A549 (cell line): ENCODE measurements around the gene RAB17. TPM values are rescaled to one million over a fixed set of nuclear protein-coding genes. Genes with fewer than 3 reads are reported as not detected.

Experiments
- ATAC-seq, 2 experiments: fragments of 200-7000 bp in 1 of 2; fragments of >200 bp in 1 of 2; cut with Nextera tagmentation in 1 of 2; cut with Tn5 transposase in 1 of 2; 3 replicates each; pipeline versions ENCODE4 v1.8.0 to v1.9.1; 2018 to 2020; ENCODE audit warnings: mild to moderate bottlenecking in 1 of 2, moderate library complexity in 1 of 2
- CTCF ChIA-PET: fragments of 300-600 bp; sonication (Branson Sonifier 250); formaldehyde crosslinking; extraction: SDS; loops from one replicate; lab custom pipeline; 2021; ENCODE audit warnings: antibody characterized with exemption, inconsistent platforms; lab: Yijun Ruan, JAX
- POLR2A ChIA-PET: fragments of 350-600 bp; formaldehyde crosslinking; extraction: SDS; loops from one replicate; lab custom pipeline; 2021; ENCODE audit warnings: antibody characterized with exemption, inconsistent platforms; lab: Yijun Ruan, JAX
- DNase-seq, 2 experiments: peaks; one replicate each; pipeline versions ENCODE4 v3.0.0 to v3.0.0-alpha.2; 2011 to 2016; ENCODE audit warnings: low read depth in 1 of 2, low spot score in 1 of 2
- FAIRE-seq: peaks from 2 replicates; lab custom pipeline; 2011; peaks lifted over from hg19 to GRCh38; lab: Jason Lieb, UNC
- H3K27ac ChIP-seq, 2 experiments: fragments of >200 bp; sonication (Bioruptor Twin); formaldehyde crosslinking; 3 replicates each; pipeline ENCODE4 v1.5.1; 2016 to 2017
- H3K4me1 ChIP-seq: fragments of >200 bp; sonication (Bioruptor Twin); formaldehyde crosslinking; 3 replicates; pipeline ENCODE4 v1.6.1; 2016
- H3K4me2 ChIP-seq: fragments of >200 bp; sonication (Bioruptor Twin); formaldehyde crosslinking; 3 replicates; pipeline ENCODE4 v1.6.1; 2016
- H3K4me3 ChIP-seq: fragments of >200 bp; sonication (Bioruptor Twin); formaldehyde crosslinking; 3 replicates; pipeline ENCODE4 v1.5.1; 2016
- H3K9me3 ChIP-seq: fragments of >200 bp; sonication (Bioruptor Twin); formaldehyde crosslinking; 3 replicates; pipeline ENCODE4 v1.6.1; 2016
- BHLHE40 ChIP-seq: IDR thresholded peaks from 2 replicates; pipeline ENCODE4 v1.6.1; 2012; ENCODE audit warnings: low read depth, low read length, inconsistent platforms
- EHMT2 ChIP-seq: fragments of 200-600 bp; sonication (generic); IDR thresholded peaks from 2 replicates; pipeline ENCODE4 v1.6.1; 2016; ENCODE audit warnings: antibody characterized with exemption, low read depth, mild to moderate bottlenecking, moderate library complexity
- HDAC2 ChIP-seq: fragments of 200-600 bp; sonication (generic); IDR thresholded peaks from 2 replicates; pipeline ENCODE4 v1.6.1; 2016
- JUNB ChIP-seq: fragments of >200 bp; sonication (Bioruptor Twin); formaldehyde crosslinking; IDR thresholded peaks from 2 replicates; pipeline ENCODE4 v1.6.1; 2016
- MYC ChIP-seq: IDR thresholded peaks from 2 replicates; pipeline ENCODE4 v1.6.1; 2012; ENCODE audit warnings: mild to moderate bottlenecking, inconsistent platforms, low read length, improper control_type of control experiment, borderline replicate concordance
- REST ChIP-seq: fragments of 200-600 bp; sonication (generic); IDR thresholded peaks from 2 replicates; pipeline ENCODE4 v1.6.1; 2016; ENCODE audit warnings: antibody characterized with exemption, mild to moderate bottlenecking, moderate library complexity
- TFCP2L1 ChIP-seq: fragments of 250-450 bp; sonication (Bioruptor Pico); IDR thresholded peaks from 2 replicates; pipeline ENCODE4 v1.5.0; 2021; ENCODE audit warnings: mild to moderate bottlenecking
- TP53 ChIP-seq: fragments of 250-450 bp; sonication (Bioruptor Pico); IDR thresholded peaks from 2 replicates; pipeline ENCODE4 v1.5.0; 2021; ENCODE audit warnings: mild to moderate bottlenecking, moderate library complexity
- ZC3H11A ChIP-seq: fragments of 450-650 bp; IDR thresholded peaks from 2 replicates; pipeline ENCODE4 v1.6.1; 2014; ENCODE audit warnings: antibody characterized with exemption, mild to moderate bottlenecking
- ZFP36 ChIP-seq: fragments of 450-650 bp; IDR thresholded peaks from 2 replicates; pipeline ENCODE4 v1.6.1; 2014; ENCODE audit warnings: borderline replicate concordance; ENCODE audit not compliant: partially characterized antibody
- ZSCAN20 ChIP-seq: fragments of 250-450 bp; sonication (Bioruptor Pico); IDR thresholded peaks from 2 replicates; pipeline ENCODE4 v1.8.0; 2022; ENCODE audit warnings: mild to moderate bottlenecking, moderate library complexity
- WGBS: methylation state at CpG from one replicate; pipeline ENCODE4 v1.1.6; 2017; ENCODE audit errors: missing lambda C conversion rate; 5-methylcytosine and 5-hydroxymethylcytosine counted together
- polyA plus RNA-seq, 4 experiments: library from polyadenylated mRNA; depleted of rRNA in 3 of 4; stranded (reverse); fragments of >200 nt; fragmentation: RNase III in 1 of 4; extraction: RNeasy Plus Mini Kit Qiagen cat#74134 plus additional on column Dnase treatment in 1 of 4; gene quantifications; 2 replicates in 3 of 4; 3 replicates in 1 of 4; pipeline ENCODE4 v1.2.3, GENCODE V29; 2011 to 2017
- TF ChIP-seq, protein P1 (sequence below): fragments of >200 bp; sonication (Bioruptor Twin); formaldehyde crosslinking; IDR thresholded peaks from 3 replicates; pipeline ENCODE4 v1.5.1; 2016
- TF ChIP-seq, protein P2 (sequence below): fragments of 450-650 bp; IDR thresholded peaks from 2 replicates; pipeline ENCODE4 v1.6.1; 2014; ENCODE audit warnings: antibody characterized with exemption
- TF ChIP-seq, protein P3 (sequence below): fragments of >200 bp; sonication (Bioruptor Twin); formaldehyde crosslinking; IDR thresholded peaks from 2 replicates; pipeline ENCODE4 v1.6.1; 2016
- TF ChIP-seq, protein P4 (sequence below): fragments of >200 bp; sonication (Bioruptor Twin); formaldehyde crosslinking; IDR thresholded peaks from 3 replicates; pipeline ENCODE4 v1.6.1; 2016

The RAB17 gene
- polyA plus RNA-seq, 2 of the 4 experiments (the other 2 are of a cell fraction) = 0.44 to 2.2 TPM

- TF ChIP-seq EHMT2 (no peak), ZC3H11A (no peak), REST (no peak), HDAC2 (no peak), ZSCAN20 (no peak), BHLHE40 (no peak), TFCP2L1 (CRISPR knock-in tag) (no peak), ZFP36 (no peak), JUNB (no peak), MYC (no peak)
- TF ChIP-seq, protein P1, sequence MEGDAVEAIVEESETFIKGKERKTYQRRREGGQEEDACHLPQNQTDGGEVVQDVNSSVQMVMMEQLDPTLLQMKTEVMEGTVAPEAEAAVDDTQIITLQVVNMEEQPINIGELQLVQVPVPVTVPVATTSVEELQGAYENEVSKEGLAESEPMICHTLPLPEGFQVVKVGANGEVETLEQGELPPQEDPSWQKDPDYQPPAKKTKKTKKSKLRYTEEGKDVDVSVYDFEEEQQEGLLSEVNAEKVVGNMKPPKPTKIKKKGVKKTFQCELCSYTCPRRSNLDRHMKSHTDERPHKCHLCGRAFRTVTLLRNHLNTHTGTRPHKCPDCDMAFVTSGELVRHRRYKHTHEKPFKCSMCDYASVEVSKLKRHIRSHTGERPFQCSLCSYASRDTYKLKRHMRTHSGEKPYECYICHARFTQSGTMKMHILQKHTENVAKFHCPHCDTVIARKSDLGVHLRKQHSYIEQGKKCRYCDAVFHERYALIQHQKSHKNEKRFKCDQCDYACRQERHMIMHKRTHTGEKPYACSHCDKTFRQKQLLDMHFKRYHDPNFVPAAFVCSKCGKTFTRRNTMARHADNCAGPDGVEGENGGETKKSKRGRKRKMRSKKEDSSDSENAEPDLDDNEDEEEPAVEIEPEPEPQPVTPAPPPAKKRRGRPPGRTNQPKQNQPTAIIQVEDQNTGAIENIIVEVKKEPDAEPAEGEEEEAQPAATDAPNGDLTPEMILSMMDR = no peak
- TF ChIP-seq, protein P2, sequence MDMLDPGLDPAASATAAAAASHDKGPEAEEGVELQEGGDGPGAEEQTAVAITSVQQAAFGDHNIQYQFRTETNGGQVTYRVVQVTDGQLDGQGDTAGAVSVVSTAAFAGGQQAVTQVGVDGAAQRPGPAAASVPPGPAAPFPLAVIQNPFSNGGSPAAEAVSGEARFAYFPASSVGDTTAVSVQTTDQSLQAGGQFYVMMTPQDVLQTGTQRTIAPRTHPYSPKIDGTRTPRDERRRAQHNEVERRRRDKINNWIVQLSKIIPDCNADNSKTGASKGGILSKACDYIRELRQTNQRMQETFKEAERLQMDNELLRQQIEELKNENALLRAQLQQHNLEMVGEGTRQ = no peak
- TF ChIP-seq, protein P3, sequence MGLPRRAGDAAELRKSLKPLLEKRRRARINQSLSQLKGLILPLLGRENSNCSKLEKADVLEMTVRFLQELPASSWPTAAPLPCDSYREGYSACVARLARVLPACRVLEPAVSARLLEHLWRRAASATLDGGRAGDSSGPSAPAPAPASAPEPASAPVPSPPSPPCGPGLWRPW = no peak
- TF ChIP-seq, protein P4, sequence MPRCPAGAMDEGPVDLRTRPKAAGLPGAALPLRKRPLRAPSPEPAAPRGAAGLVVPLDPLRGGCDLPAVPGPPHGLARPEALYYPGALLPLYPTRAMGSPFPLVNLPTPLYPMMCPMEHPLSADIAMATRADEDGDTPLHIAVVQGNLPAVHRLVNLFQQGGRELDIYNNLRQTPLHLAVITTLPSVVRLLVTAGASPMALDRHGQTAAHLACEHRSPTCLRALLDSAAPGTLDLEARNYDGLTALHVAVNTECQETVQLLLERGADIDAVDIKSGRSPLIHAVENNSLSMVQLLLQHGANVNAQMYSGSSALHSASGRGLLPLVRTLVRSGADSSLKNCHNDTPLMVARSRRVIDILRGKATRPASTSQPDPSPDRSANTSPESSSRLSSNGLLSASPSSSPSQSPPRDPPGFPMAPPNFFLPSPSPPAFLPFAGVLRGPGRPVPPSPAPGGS = no peak
- ChIA-PET CTCF (interaction anchor here (0.8 kb wide), 1 partner anchor 40 kb away, joined by 3 read pairs; no protein-coding TSS in a partner anchor), POLR2A (no interaction called here)
- FAIRE-seq (no peak), DNase-seq (no peak), ATAC-seq (no peak)
- H3K4me3 ChIP-seq = no peak overlapping the region
- no peak overlapping the region for H3K4me2 ChIP-seq
- no peak overlapping the region for H3K27ac ChIP-seq
- WGBS = 72% methylated on average over 9 of the region's 10 CpGs
- peaks cover 7% of the 10 kb centered on the region; the same call in 1 of the 3 replicates for H3K4me1 ChIP-seq
- no peaks in the 10 kb centered on the region for H3K9me3 ChIP-seq
Measured at GRCh38 chr2:237633061-237633561, 42.6 kb upstream of the RAB17 start.

DNA sequence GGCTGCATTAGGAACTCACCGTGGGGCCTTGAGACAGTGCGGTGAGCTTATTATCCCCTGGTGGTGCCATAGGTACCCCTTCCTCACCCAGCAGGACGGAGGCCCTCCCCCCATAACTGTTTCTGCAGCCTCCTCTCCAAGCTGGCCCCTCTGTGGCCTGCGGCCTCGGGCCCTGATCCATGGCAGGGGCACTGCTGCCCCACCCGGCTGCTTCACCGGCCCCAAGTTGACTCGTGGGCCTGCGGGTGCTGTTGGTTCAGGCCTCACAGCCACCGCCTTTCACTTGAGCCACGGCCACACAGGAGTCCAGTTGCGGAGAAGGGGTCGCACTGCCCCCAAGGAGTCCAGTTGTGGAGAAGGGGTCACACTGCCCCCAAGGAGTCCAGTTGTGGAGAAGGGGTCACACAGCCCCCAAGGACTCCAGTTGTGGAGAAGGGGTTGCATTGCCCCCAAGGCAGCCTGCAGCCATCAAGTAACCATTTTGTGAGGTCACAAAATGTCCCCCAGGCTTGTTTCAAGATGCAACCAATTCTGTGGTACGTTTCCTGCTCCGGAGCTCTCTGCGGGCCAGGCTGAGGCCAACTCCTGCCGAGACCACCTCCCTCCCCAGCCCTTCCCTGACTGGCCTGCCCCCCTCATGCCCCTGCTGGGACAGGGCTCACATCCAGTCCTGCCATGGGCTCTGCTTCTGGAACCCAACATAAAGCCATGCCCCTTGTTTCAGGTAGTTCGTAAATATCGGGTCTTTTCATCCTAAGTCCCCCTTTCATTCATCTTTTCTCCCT lies 41.5 kb upstream of the RAB17 start:
- ATAC-seq = no peak

More for the DNA sequence above, 41.5 kb upstream of the RAB17 start:
- CTCF ChIA-PET = interaction anchor here (2.0 kb wide), 1 partner anchor 114 kb away, joined by 5 read pairs; no protein-coding TSS in a partner anchor
- 80% methylated on average over 17 of the region's 19 CpGs for WGBS
- Histone ChIP-seq H3K4me2 (no peak overlapping the region), H3K27ac (no peak overlapping the region), H3K9me3 (no peaks in the 10 kb centered on the region)
- TF ChIP-seq TP53 (CRISPR knock-in tag) (no peak), ZSCAN20 (no peak)
- TF ChIP-seq, protein P2 = no peak
- TF ChIP-seq, all 56 proteins: peak for 0
- no peak for DNase-seq
- Histone ChIP-seq H3K4me1 (peaks cover 7% of the 10 kb centered on the region; the same call in 1 of the 3 replicates), H3K4me3 (no peak overlapping the region)
- FAIRE-seq = no peak
- POLR2A ChIA-PET = no interaction called here
